Suppressor macrophage treated with lipopolysaccharide for 1 hour (primary cell): ENCODE results near the gene CCL21.

Source experiments
- DNase-seq, 3 donors: peaks; one replicate each; pipeline ENCODE4 v3.0.0-alpha.2; 2020 to 2022

CCL21 gene

GRCh38 chr9:34707130-34707529 is 2.8 kb downstream of the CCL21 start:
- DNase-seq = no peak

GRCh38 chr9:34701769-34702736 is 7.9 kb downstream of the CCL21 start:
- DNase-seq = peak; percentile 83 to 91 (median 88)

GRCh38 chr9:34701023-34701768 is 8.7 kb downstream of the CCL21 start:
- peak; percentile 70 to 90 (median 81) for DNase-seq

DNA sequence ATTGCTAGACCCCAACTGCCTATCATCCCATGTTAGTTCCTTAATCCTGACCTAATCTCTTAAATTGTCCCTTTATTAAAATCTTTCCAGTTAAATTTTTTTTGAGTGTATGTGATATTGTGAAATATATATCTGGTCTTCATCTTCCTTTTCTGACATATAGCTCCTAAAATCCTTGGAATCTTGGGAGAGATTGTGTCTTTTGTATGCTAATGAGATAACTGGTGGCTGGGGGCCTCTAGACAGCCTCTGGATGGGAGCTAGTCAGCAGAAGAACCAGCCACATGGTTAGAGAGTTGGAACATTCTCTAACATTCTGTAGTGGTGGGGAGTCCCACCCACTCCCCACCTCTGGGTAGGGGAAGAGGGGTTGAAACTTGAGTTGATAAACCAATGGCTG is 15.1 kb downstream of the CCL21 start:
- DNase-seq = no peak

- DNase-seq = no peak
Observed at GRCh38 chr9:34693560-34693959, 16.4 kb downstream of the CCL21 start.

DNA sequence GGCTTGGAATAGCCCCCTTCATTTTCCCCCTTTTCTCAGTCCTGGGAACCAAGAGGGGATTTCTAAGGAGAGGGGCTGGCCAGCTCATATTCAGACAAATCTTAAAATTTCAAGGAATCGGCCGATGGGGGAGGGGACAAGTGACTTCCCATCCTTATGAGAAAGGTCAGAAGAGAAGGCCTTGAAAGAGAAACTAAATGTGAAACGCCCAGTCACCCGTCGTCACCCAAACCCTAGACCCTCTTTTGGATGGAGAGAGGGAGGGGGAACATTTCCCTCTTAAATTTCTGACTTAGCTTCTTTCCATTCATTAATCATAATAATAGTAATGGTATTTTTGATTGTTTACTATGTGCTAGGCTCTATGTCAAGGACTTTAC is 18.0 kb downstream of the CCL21 start:
- peak; percentile 59 to 83 (median 76) for DNase-seq

GRCh38 chr9:34690983-34691935 is 18.7 kb downstream of the CCL21 start, which contains the start of gene CCL19:
Gene CCL19 (minus strand): TSS chr9:34691276. CDS start chr9:34691139, 137 bp downstream.
- peak; percentile 71 to 83 (median 79) for DNase-seq

- no peak for DNase-seq
Observed at GRCh38 chr9:34689512-34689911, 20.4 kb downstream of the CCL21 start.

DNA sequence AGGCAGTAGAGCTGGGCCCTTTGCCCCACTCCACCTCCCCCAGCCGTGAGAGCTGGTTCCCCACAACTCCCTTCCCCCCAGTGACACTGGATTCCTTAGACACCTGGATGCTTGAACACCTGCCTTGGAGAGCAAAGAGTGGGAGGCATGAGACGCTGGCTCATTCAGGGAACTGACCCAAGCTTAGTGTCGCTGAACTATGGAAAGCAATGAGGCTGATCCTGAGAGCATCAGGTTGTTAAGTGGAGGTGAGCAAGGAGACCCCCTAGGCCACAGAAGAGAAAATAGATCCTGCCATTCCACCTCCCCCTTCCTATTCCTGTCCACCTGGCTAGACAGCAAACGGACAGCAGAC is 20.8 kb downstream of the CCL21 start:
- DNase-seq = no peak

- DNase-seq = no peak
Observed at GRCh38 chr9:34688329-34689115, 21.4 kb downstream of the CCL21 start.

- peak; percentile 46 to 62 (median 48) for DNase-seq
Observed at GRCh38 chr9:34687276-34688030, 22.5 kb downstream of the CCL21 start.

GRCh38 chr9:34686732-34687131 is 23.2 kb downstream of the CCL21 start:
- peak; percentile 40 to 67 (median 65) for DNase-seq

DNA sequence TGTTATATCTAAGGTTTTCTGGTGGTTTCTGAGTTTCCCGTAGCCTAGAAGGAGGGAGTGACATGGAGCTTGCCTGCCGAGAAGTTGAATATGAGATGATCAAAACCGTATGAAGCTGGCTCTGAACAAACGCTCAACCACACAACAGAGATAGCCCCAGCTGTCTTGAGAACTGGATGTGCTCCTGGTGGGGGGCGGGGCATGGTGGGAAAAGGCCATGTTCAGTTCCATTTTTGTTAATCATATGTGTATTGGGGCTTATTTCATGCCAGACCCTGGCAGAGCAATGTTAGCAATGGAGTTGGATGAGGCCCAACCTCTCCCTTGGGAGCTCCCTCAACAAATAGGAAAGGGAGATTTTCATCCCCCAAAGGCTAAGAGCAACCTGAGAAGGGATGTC is 23.7 kb downstream of the CCL21 start:
- no peak for DNase-seq

DNA sequence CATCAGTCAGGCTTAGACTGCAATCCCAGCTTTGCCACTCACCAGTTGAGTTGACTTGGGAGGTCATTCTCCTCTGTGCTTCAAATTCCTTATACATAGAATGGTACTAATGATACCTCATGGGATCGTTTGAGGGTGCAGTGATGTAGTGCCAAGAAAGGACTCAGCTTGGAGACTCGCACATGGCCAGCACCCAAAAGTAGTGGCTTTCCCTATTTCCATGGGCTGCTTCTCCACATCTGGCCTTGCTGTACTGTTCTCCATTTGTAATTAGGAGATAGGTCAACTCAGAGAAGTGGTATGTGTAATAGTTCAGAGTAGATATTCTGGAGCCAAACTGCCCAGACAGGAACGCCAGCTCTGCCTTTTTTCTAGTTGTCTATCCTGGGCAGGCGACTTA is 24.3 kb downstream of the CCL21 start:
- no peak for DNase-seq

DNA sequence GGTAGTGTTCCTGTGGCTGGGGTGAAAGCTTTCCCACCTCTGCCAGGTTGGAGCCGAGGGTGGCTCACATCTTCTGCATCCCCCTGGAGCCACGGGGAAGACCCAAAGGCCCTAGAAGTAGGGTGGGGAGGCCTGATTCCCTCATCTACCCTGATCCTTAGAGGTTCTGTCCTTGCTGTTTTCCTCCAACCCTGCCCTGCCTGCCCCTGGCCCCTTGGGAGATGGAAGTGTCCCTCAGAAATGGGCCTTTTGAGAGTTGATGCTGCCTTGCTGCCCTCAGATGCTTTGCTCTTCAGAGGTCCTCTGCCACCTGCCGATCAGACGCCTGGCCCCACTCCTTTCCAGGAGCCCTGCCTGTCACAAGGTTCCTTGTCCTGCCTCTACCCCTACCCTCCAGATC is 25.1 kb downstream of the CCL21 start:
- DNase-seq = no peak

- no peak for DNase-seq
Observed at GRCh38 chr9:34684145-34684544, 25.8 kb downstream of the CCL21 start.

GRCh38 chr9:34675869-34676268 is 34.1 kb downstream of the CCL21 start:
- peak; percentile 50 to 67 (median 59) for DNase-seq

DNA sequence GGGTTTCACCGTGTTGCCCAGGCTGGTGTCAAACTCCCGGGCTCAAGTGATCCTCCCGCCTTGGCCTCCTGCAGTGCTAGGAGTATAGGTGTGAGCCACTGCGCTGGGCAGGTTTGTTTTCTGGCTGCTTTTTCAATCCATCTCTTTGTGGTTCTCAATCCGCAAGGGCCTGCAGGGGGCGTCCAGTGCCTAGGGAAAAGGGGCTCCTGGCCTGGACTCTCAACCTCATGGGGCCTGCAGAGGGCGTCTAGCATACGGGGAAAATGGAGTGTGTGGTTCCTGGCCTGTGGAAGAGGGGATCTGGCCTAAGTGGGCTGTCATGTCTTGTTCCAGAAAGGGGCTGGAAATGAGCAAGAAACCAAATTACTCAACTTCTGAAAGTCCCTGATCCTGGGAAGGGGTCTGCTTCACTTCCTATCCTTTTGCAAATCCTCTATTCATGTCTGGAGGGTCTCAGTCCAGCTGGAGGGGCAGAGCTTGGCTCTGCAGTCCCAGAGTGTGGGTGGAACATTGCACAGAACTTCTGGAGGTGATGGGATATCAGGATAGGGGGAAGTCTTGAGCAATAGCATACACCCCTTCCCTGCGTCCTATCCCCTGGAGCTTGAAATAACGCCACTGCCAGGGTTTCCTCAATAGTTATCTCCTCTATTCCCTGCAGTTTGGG is 34.8 kb downstream of the CCL21 start:
- peak; percentile 89 to 95 (median 93) for DNase-seq

- DNase-seq = no peak
Observed at GRCh38 chr9:34674440-34674839, 35.5 kb downstream of the CCL21 start.

DNA sequence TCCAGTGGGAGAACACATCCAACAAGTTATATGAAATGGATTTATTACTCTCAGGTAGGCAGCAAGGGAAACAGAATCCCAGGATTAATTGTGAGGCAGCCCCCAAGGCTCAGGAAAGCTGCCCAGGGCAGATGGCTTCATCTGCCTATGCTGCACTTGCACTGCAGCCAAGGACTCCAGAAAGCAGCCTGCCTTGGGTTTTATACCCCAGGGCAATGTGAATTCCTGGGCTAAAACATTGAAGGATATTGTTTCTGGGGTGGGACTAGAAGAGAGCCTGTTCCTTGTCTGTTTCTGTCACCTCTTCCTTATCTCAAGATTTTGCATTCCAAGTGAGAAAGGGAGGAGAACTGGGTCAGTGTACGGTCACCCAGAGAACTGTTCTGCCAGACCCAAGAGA is 38.6 kb downstream of the CCL21 start:
- no peak for DNase-seq
